ENCODE results near the gene ZSCAN21.
A peak's percentile ranks its signal among the peaks of the same experiment; 100 is the strongest.

ZSCAN21 gene

GRCh38 chr7:100099452-100099851, 49.9 kb downstream of the ZSCAN21 start:
- DNase-seq: no peak
- no peaks in the 10 kb centered on the region for H3K9me3 ChIP-seq (ENCODE audit: severe bottlenecking)
- H3K27me3 ChIP-seq (ENCODE audit: insufficient read depth, low read depth, severe bottlenecking): no peaks in the 10 kb centered on the region
- H3K27ac ChIP-seq: peak overlapping the region; percentile 100
- no peak for TF ChIP-seq CTCF (IDR thresholded peaks at IDR 0.05; ENCODE audit: low read depth, low read length)
- H3K36me3 ChIP-seq: peaks cover 84% of the 10 kb centered on the region
- peak overlapping the region; percentile 99 for H3K4me3 ChIP-seq (ENCODE audit: low read depth, low read length)

GRCh38 chr7:100100420-100101015, 50.9 kb downstream of the ZSCAN21 start:
- TF ChIP-seq CTCF (IDR thresholded peaks at IDR 0.05; ENCODE audit: low read depth, low read length): no peak
- Histone ChIP-seq H3K4me3 (ENCODE audit: low read depth, low read length) (peak overlapping the region; percentile 99), H3K9me3 (ENCODE audit: severe bottlenecking) (no peaks in the 10 kb centered on the region), H3K27me3 (ENCODE audit: insufficient read depth, low read depth, severe bottlenecking) (no peaks in the 10 kb centered on the region), H3K36me3 (peaks cover 84% of the 10 kb centered on the region), H3K27ac (peak overlapping the region; percentile 100)
- peak; percentile 93 for DNase-seq

GRCh38 chr7:100101016-100101862, 51.7 kb downstream of the ZSCAN21 start, which contains the start of the genes AP4M1 and MCM7:
Gene AP4M1, plus strand, starts transcription at chr7:100101643. Its CDS starts 72 bp downstream, at chr7:100101715.
Gene MCM7, minus strand, starts transcription at chr7:100101397. Its CDS starts 103 bp downstream, at chr7:100101294.
- Histone ChIP-seq H3K36me3 (peaks cover 84% of the 10 kb centered on the region), H3K9me3 (ENCODE audit: severe bottlenecking) (no peaks in the 10 kb centered on the region)
- peak; percentile 99 for DNase-seq

GRCh38 chr7:100102950-100103840, 53.6 kb downstream of the ZSCAN21 start:
- peaks cover 82% of the 10 kb centered on the region for H3K36me3 ChIP-seq
- peak overlapping the region; percentile 99 for H3K4me3 ChIP-seq (ENCODE audit: low read depth, low read length)
- peak overlapping the region; percentile 100 for H3K27ac ChIP-seq
- H3K27me3 ChIP-seq (ENCODE audit: insufficient read depth, low read depth, severe bottlenecking): no peaks in the 10 kb centered on the region
- DNase-seq: no peak
- no peak for TF ChIP-seq CTCF (IDR thresholded peaks at IDR 0.05; ENCODE audit: low read depth, low read length)
- H3K9me3 ChIP-seq (ENCODE audit: severe bottlenecking): no peaks in the 10 kb centered on the region

More at GRCh38 chr7:100101016-100101862, 51.7 kb downstream of the ZSCAN21 start, which contains the start of the genes AP4M1 and MCM7:
- Histone ChIP-seq H3K4me3 (ENCODE audit: low read depth, low read length) (peak within 1 kb of the TSS; percentile 99), H3K27ac (peak within 1 kb of the TSS; percentile 100), H3K27me3 (ENCODE audit: insufficient read depth, low read depth, severe bottlenecking) (no peaks in the 10 kb centered on the region)
- TF ChIP-seq CTCF (IDR thresholded peaks at IDR 0.05; ENCODE audit: low read depth, low read length): no peak

GRCh38 chr7:100105534-100105933, 56.0 kb downstream of the ZSCAN21 start:
- no peak for DNase-seq
- H3K9me3 ChIP-seq (ENCODE audit: severe bottlenecking): no peaks in the 10 kb centered on the region
- peaks cover 82% of the 10 kb centered on the region for H3K36me3 ChIP-seq
- H3K27ac ChIP-seq: no peak overlapping the region
- H3K4me3 ChIP-seq (ENCODE audit: low read depth, low read length): no peak overlapping the region
- no peaks in the 10 kb centered on the region for H3K27me3 ChIP-seq (ENCODE audit: insufficient read depth, low read depth, severe bottlenecking)
- no peak for TF ChIP-seq CTCF (IDR thresholded peaks at IDR 0.05; ENCODE audit: low read depth, low read length)
